ENCODE data around the gene DCAF5. TPM values are rescaled to one million over a fixed set of nuclear protein-coding genes. Genes with fewer than 3 reads are reported as not detected.

The DCAF5 gene
- total RNA-seq, 1 donor from 2014 or later, result 14.5 TPM

- TF ChIP-seq CTCF (conservative IDR thresholded peaks at IDR 0.05; ENCODE audit: low read depth, low read length), result no peak
- no peak for DNase-seq (ENCODE audit: low read depth)
- no peak overlapping the region for H3K4me3 ChIP-seq (ENCODE audit: low read depth, low read length)
These were observed 93.0 kb downstream of the DCAF5 start for GRCh38 chr14:69059658-69060623.

GRCh38 chr14:69055999-69056788 lies 96.7 kb downstream of the DCAF5 start:
- no peak overlapping the region for H3K4me3 ChIP-seq (ENCODE audit: low read depth, low read length)
- DNase-seq (ENCODE audit: low read depth), result no peak
- TF ChIP-seq CTCF (conservative IDR thresholded peaks at IDR 0.05; ENCODE audit: low read depth, low read length), result peak; percentile 37

- TF ChIP-seq CTCF (conservative IDR thresholded peaks at IDR 0.05; ENCODE audit: low read depth, low read length), result no peak
- no peak overlapping the region for H3K4me3 ChIP-seq (ENCODE audit: low read depth, low read length)
- DNase-seq (ENCODE audit: low read depth), result no peak
These were observed 97.8 kb downstream of the DCAF5 start for GRCh38 chr14:69055125-69055524.

- no peak overlapping the region for H3K4me3 ChIP-seq (ENCODE audit: low read depth, low read length)
- no peak for TF ChIP-seq CTCF (conservative IDR thresholded peaks at IDR 0.05; ENCODE audit: low read depth, low read length)
- no peak for DNase-seq (ENCODE audit: low read depth)
These were observed 98.9 kb downstream of the DCAF5 start for GRCh38 chr14:69054030-69054429.

- H3K4me3 ChIP-seq (ENCODE audit: low read depth, low read length), result no peak overlapping the region
- no peak for DNase-seq (ENCODE audit: low read depth)
- no peak for TF ChIP-seq CTCF (conservative IDR thresholded peaks at IDR 0.05; ENCODE audit: low read depth, low read length)
These were observed 100.7 kb downstream of the DCAF5 start for GRCh38 chr14:69052181-69052601.

GRCh38 chr14:69050240-69051184 lies 102.4 kb downstream of the DCAF5 start:
- TF ChIP-seq CTCF (conservative IDR thresholded peaks at IDR 0.05; ENCODE audit: low read depth, low read length), result no peak
- H3K4me3 ChIP-seq (ENCODE audit: low read depth, low read length), result no peak overlapping the region
- DNase-seq (ENCODE audit: low read depth), result no peak

All from epithelial cell of proximal tubule (primary cell).